Stomach (tissue), 9 donors: ENCODE results near the gene L3MBTL4. TPM values are rescaled to one million over a fixed set of nuclear protein-coding genes. Genes with fewer than 3 reads are reported as not detected.

Source experiments
- DNase-seq, 2 donors: peaks; one replicate each; pipeline versions ENCODE4 v3.0.0 to v3.0.0-alpha.2; 2013 to 2019
- H3K27ac ChIP-seq, 5 donors: fragments of 200-600 bp in 4 of 5; sonication (generic) in 4 of 5; one replicate each; pipeline ENCODE4 v1.5.1; 2013 to 2019; ENCODE audit warnings: mild to moderate bottlenecking in 1 of 5, moderate library complexity in 1 of 5
- H3K27me3 ChIP-seq, 3 donors: fragments of 200-600 bp; sonication (generic); one replicate each; pipeline ENCODE4 v1.5.1; 2017 to 2019; ENCODE audit warnings: mixed run types in 1 of 3
- H3K36me3 ChIP-seq, 4 donors: fragments of 200-600 bp; sonication (generic); 1 replicate in 3 of 4; 2 replicates in 1 of 4; pipeline ENCODE4 v1.5.1; 2016 to 2019
- H3K4me1 ChIP-seq, 4 donors: fragments of 200-600 bp; sonication (generic); one replicate each; pipeline ENCODE4 v1.5.1; 2016 to 2019
- H3K4me3 ChIP-seq, 4 donors: fragments of 200-600 bp; sonication (generic) in 3 of 4; one replicate each; pipeline ENCODE4 v1.5.1; 2016 to 2019; ENCODE audit warnings: mild to moderate bottlenecking in 1 of 4
- H3K9me3 ChIP-seq, 4 donors: fragments of 200-600 bp; sonication (generic); one replicate each; pipeline ENCODE4 v1.5.1; 2016 to 2019
- EP300 ChIP-seq: sonication (generic); formaldehyde crosslinking; IDR thresholded peaks from one replicate; pipeline ENCODE4 v1.6.1; 2017; ENCODE audit warnings: antibody characterized with exemption
- POLR2A ChIP-seq, 4 donors: fragments of 450-650 bp; IDR thresholded peaks; one replicate each; pipeline ENCODE4 v1.6.1; 2016; ENCODE audit warnings: antibody characterized with exemption in 4 of 4, control low read depth in 2 of 4, mild to moderate bottlenecking in 1 of 4, moderate library complexity in 1 of 4
- POLR2AphosphoS5 ChIP-seq, 3 donors: sonication (generic); formaldehyde crosslinking; IDR thresholded peaks; one replicate each; pipeline ENCODE4 v1.6.1; 2016; ENCODE audit warnings: antibody characterized with exemption in 3 of 3
- WGBS, 5 donors: extraction: QIAGEN DNeasy Blood & Tissue Kit in 3 of 5; methylation state at CpG; one replicate each; pipeline versions ENCODE4 v1.1.5 to v1.1.7; 2013 to 2018; 5-methylcytosine and 5-hydroxymethylcytosine counted together
- intact Hi-C: fragments of 100-400 bp; cut with DNase I; formaldehyde crosslinking; loops from one replicate; pipeline ENCODE4 v1.15.1; 2023; ENCODE audit warnings: low total_unique reads
- polyA plus RNA-seq, 3 donors: library from polyadenylated mRNA; stranded (reverse); fragments of 200-250 nt; gene quantifications; one replicate each; pipeline ENCODE4 v1.2.3, GENCODE V29; 2013
- total RNA-seq, 5 donors: library from RNA; depleted of rRNA; stranded (reverse); fragments of >200 nt; gene quantifications; one replicate each; pipeline versions ENCODE4 v1.1.0 to v1.2.3, GENCODE V29; 2014 to 2016
- TF ChIP-seq, protein P1 (sequence below), 7 experiments: fragments of 450-650 bp in 4 of 7; fragments of 200-600 bp in 3 of 7; sonication (generic) in 3 of 7; IDR thresholded peaks; one replicate each; pipeline ENCODE4 v1.5.1; 2016 to 2019; ENCODE audit warnings: antibody characterized with exemption in 7 of 7, control low read depth in 2 of 7, mild to moderate bottlenecking in 1 of 7
- donor health status: healthy with polysubstance abuse.
- donor health status: Bipolar disorder and iron deficiency.
- donor health status: healthy.

L3MBTL4 gene
- total and polyA plus RNA-seq, 8 donors = 1.9 to 23.3 (median 7.6) TPM

DNA sequence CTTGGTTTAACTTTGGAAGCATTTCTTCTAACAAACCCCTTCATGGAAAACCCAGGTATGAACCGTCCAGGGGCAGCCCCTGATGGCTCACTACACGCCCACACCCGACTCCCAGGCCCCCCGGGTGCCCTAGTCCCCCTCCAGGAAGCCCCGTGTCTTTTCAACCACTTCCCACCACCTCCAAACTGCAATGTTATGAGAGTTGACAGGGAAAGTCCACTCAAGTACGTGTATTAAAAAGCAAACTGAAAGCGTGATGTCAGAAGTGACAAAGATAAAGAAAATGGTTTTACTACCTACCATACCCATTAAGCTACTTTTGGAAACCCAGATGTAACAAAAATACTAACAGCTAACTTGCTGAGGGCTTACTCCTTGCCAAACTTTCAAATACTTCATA, 51.5 kb downstream of the L3MBTL4 start:
- Histone ChIP-seq H3K27me3 (no peaks in the 10 kb centered on the region), H3K4me1 (peaks cover 0 to 13% (median 0%) of the 10 kb centered on the region in 4 donors), H3K9me3 (no peaks in the 10 kb centered on the region), H3K27ac (no peak overlapping the region), H3K36me3 (no peaks in the 10 kb centered on the region), H3K4me3 (no peak overlapping the region)
- TF ChIP-seq EP300 = no peak
- TF ChIP-seq POLR2AphosphoS5 (IDR thresholded peaks at IDR 0.05) = no peak
- TF ChIP-seq, protein P1, sequence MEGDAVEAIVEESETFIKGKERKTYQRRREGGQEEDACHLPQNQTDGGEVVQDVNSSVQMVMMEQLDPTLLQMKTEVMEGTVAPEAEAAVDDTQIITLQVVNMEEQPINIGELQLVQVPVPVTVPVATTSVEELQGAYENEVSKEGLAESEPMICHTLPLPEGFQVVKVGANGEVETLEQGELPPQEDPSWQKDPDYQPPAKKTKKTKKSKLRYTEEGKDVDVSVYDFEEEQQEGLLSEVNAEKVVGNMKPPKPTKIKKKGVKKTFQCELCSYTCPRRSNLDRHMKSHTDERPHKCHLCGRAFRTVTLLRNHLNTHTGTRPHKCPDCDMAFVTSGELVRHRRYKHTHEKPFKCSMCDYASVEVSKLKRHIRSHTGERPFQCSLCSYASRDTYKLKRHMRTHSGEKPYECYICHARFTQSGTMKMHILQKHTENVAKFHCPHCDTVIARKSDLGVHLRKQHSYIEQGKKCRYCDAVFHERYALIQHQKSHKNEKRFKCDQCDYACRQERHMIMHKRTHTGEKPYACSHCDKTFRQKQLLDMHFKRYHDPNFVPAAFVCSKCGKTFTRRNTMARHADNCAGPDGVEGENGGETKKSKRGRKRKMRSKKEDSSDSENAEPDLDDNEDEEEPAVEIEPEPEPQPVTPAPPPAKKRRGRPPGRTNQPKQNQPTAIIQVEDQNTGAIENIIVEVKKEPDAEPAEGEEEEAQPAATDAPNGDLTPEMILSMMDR (IDR thresholded peaks at IDR 0.05) = no peak
- no peak for TF ChIP-seq POLR2A (IDR thresholded peaks at IDR 0.05)
- DNase-seq = no peak
- intact Hi-C loops = no loop called here
- 73 to 80% (median 74%) methylated on average over 7 of the region's 7 CpGs for WGBS, 5 donors

DNA sequence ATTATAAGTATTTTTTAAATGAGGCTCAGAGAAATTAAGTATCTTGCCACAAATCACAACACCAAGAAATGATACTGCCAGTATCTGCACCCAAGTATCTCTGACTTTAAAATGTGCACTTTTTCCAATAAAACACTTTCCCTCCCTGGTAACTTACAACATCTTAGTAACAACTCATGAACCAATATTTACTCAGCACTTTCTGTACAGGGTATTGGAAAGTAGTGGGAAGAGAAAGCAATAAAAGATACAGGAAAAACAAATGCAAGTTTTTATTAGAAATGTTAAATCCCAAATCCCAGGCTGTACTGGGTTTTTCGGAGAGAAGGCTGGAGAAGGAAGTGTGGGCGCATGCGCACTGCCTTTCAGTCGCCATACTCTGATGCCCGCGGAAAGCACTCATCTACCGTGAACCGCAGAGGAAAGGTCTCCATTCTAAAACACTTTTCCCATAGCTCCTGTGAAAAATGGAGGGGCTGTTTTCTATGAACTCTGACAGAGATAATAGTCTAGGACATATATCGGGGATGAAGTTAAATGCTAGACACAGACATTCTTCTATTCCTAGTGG, 52.1 kb downstream of the L3MBTL4 start:
- no peaks in the 10 kb centered on the region for H3K36me3 ChIP-seq
- H3K4me3 ChIP-seq = no peak overlapping the region
- intact Hi-C loops = no loop called here
- WGBS, 5 donors = 94 to 97% (median 96%) methylated on average over 9 of the region's 9 CpGs
- no peak for TF ChIP-seq POLR2AphosphoS5 (IDR thresholded peaks at IDR 0.05)
- TF ChIP-seq, protein P1 (IDR thresholded peaks at IDR 0.05) = no peak
- no peak for TF ChIP-seq POLR2A (IDR thresholded peaks at IDR 0.05)
- no peak for TF ChIP-seq EP300
- DNase-seq = no peak
- H3K9me3 ChIP-seq = no peaks in the 10 kb centered on the region
- H3K4me1 ChIP-seq = peaks cover 0 to 13% (median 0%) of the 10 kb centered on the region in 4 donors
- H3K27ac ChIP-seq = no peak overlapping the region
- H3K27me3 ChIP-seq = no peaks in the 10 kb centered on the region

DNA sequence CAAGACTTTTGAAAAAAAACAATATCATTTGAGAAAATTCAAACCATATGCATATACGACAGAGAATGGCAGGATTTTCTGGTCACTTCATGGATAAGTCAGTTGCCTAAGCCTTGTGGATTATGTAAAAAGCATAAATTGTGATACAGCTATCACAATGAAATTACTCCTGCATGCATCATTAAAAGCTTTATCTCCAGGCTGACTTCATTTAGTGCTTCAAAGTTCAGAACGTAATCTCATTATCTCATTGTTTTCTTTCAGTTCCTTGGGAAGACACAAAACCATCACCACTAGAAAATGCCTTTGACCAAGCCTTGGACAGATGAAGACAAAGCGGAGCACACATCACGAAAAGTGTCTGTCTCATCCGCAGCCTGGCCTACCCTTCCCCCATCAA, 57.0 kb downstream of the L3MBTL4 start:
- Histone ChIP-seq H3K36me3 (no peaks in the 10 kb centered on the region), H3K27me3 (no peaks in the 10 kb centered on the region), H3K4me3 (no peak overlapping the region), H3K4me1 (no peaks in the 10 kb centered on the region), H3K27ac (no peak overlapping the region), H3K9me3 (no peaks in the 10 kb centered on the region)
- no peak for DNase-seq
- intact Hi-C loops = no loop called here
- WGBS, 5 donors = 83 to 92% (median 87%) methylated on average over 5 of the region's 5 CpGs
- no peak for TF ChIP-seq POLR2A (IDR thresholded peaks at IDR 0.05)
- no peak for TF ChIP-seq POLR2AphosphoS5 (IDR thresholded peaks at IDR 0.05)
- no peak for TF ChIP-seq EP300
- TF ChIP-seq, protein P1 (IDR thresholded peaks at IDR 0.05) = no peak

DNA sequence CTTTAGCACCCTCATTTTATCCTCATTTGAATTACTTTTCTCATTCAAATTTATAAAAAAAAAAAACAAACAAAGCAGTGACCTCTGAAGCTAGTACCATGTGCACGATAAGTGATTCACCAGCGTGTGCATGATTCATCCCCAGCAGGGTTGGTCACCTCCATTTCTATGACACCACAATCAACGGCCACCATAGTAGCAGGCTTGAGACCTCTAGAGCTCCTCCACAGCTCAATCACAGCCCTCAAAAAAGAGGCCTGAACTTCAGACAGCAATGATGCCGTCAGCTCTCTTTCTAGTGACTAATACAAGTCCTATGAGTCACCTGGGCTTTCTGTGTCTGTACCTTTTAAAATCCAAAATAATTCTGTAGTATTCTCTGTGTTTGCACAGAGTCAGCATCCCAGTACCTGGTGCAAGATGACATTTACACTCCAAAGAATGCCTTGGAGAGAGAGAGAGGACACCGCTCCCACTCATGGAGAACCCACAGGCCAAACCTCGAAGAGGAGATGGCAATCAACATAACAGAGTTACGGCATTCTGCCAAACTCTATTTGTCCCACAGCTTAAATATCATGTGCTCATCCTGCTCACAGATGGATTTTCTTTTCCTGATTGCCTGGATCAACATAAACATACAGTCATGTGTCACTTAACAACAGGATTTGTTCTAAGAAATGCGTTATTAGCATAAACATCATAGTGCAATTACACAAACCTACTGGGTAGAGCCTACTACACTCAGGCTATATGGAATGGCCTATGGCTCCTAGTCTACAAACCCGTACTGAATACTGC, 58.7 kb downstream of the L3MBTL4 start:
- no peak overlapping the region for H3K4me3 ChIP-seq
- DNase-seq = no peak
- no peaks in the 10 kb centered on the region for H3K27me3 ChIP-seq
- no peak overlapping the region for H3K27ac ChIP-seq
- TF ChIP-seq POLR2AphosphoS5 (IDR thresholded peaks at IDR 0.05) (no peak), EP300 (no peak), POLR2A (IDR thresholded peaks at IDR 0.05) (no peak)
- TF ChIP-seq, protein P1 (IDR thresholded peaks at IDR 0.05) = no peak
- H3K36me3 ChIP-seq = no peaks in the 10 kb centered on the region
- H3K9me3 ChIP-seq = peaks cover 0 to 2% (median 0%) of the 10 kb centered on the region in 4 donors
- intact Hi-C loops = no loop called here
- peaks cover 0 to 6% (median 0%) of the 10 kb centered on the region in 4 donors for H3K4me1 ChIP-seq
- 73 to 80% (median 74%) methylated on average over 9 of the region's 9 CpGs for WGBS, 5 donors
